Measurements from ENCODE around the gene ZNF219.

DNA sequence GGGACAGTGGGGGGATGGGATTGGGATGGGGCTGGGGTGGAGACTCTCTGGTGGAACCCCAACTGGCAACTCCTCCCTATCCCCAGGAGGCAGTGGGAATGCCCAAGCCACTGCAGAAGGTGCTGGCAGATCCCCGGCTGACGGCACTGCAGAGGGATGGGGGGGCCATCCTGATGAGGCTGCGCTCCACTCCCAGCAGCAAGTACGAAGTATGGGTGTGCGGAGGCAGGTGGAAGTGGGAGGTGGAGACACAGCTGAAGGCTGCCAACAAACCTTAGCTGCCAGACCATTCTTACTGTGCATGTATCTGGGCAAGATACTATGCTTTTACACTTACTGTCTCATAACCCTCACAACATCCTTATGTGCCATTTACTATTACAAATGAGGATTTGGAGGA, 20.2 kb downstream of the ZNF219 start:
- no peak for TF ChIP-seq POLR2AphosphoS5 (IDR thresholded peaks at IDR 0.05; ENCODE audit: low read depth, low read length)
- TF ChIP-seq EZH2 (conservative IDR thresholded peaks at IDR 0.05; ENCODE audit: low read depth, low read length) = no peak
- TF ChIP-seq, protein P1, sequence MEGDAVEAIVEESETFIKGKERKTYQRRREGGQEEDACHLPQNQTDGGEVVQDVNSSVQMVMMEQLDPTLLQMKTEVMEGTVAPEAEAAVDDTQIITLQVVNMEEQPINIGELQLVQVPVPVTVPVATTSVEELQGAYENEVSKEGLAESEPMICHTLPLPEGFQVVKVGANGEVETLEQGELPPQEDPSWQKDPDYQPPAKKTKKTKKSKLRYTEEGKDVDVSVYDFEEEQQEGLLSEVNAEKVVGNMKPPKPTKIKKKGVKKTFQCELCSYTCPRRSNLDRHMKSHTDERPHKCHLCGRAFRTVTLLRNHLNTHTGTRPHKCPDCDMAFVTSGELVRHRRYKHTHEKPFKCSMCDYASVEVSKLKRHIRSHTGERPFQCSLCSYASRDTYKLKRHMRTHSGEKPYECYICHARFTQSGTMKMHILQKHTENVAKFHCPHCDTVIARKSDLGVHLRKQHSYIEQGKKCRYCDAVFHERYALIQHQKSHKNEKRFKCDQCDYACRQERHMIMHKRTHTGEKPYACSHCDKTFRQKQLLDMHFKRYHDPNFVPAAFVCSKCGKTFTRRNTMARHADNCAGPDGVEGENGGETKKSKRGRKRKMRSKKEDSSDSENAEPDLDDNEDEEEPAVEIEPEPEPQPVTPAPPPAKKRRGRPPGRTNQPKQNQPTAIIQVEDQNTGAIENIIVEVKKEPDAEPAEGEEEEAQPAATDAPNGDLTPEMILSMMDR (CRISPR knock-in tag; IDR thresholded peaks at IDR 0.05) = no peak
- no peak for TF ChIP-seq ATF7 (IDR thresholded peaks at IDR 0.05)
- no peak for TF ChIP-seq ATF7 (CRISPR knock-in tag; IDR thresholded peaks at IDR 0.05)
- no peak for TF ChIP-seq HOXA5 (CRISPR knock-in tag; IDR thresholded peaks at IDR 0.05)
- no peak for TF ChIP-seq FOXP1 (IDR thresholded peaks at IDR 0.05)
- no peak for TF ChIP-seq FOXP1 (CRISPR knock-in tag; IDR thresholded peaks at IDR 0.05)
- no peak for TF ChIP-seq KAT7 (CRISPR knock-in tag; IDR thresholded peaks at IDR 0.05; ENCODE audit: borderline replicate concordance)
- TF ChIP-seq ZZZ3 (CRISPR knock-in tag; IDR thresholded peaks at IDR 0.05; ENCODE audit: borderline replicate concordance) = no peak

Data from HepG2 (cell line).